NCI-H187 (cell line): ENCODE results near the gene ALG2.
A peak's percentile ranks its signal among the peaks of the same experiment; 100 is the strongest.

Experiments
- DNase-seq, 2 experiments: peaks; one replicate each; lab custom pipeline; 2025; lab: John Stamatoyannopoulos, UW

The ALG2 gene

DNA sequence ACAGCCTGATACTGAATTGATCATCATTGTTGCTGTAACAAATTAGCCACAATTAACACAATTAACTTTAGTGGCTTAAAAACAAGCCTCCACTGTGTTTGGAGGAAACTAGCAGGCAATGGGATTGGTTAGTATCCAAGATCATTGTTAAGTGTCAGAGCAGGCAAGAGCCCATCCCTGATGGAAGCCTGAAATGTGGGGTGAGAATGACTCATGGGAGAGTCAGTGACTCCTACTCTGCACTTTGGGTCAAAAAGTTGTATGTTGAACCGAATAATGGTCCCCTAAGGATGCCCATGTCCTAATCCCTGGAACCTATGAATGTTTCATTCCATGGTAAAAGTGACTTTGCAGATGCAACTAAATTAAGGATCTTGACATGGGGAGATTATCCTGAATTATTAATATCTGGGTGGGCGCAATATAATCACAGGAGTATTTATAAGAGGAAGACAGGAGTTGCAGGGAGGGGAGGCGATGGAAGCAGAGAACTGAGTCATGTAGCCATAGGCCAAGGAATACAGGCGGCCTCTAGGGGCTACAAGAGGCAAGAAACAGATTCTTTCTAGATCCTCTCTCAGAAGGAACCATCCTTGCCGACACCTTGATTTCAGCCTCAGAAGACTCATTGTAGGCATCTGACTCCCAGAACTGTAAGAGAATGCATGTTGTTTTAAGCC is 28.8 kb downstream of the ALG2 start:
- DNase-seq = no peak

DNA sequence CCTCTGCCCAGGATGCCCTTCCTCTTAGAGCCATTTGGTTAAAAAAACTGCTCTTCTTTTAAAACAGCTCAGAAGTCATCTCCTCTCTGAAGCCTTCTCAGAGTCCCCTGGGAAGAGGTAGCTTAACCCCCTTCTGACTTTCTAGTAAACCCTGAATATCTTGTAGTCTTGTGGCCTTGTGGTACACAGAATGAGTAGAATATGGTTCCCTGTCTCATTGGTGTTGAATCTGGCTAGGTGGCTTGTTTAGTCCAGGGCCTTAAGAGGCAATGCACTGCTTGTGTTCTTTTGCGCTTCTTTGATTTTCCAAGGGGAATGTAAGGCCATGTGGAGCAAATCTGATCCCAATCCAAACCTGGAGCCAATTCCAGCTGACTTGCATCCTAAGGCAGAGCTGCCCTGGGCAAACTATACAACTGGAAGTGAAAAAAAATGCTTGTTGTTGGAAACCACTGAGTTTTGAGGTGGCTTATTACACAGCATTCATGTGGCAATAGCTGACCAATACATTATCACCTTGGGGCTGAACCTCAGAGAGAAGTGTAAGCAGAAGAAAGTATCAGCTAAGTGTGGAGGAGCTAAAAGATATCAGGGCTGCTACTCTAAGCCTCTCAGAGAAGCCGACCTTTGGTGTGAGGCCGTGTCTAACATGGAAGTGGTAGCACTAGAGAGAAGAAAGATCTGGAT is 31.0 kb downstream of the ALG2 start:
- DNase-seq = no peak

DNA sequence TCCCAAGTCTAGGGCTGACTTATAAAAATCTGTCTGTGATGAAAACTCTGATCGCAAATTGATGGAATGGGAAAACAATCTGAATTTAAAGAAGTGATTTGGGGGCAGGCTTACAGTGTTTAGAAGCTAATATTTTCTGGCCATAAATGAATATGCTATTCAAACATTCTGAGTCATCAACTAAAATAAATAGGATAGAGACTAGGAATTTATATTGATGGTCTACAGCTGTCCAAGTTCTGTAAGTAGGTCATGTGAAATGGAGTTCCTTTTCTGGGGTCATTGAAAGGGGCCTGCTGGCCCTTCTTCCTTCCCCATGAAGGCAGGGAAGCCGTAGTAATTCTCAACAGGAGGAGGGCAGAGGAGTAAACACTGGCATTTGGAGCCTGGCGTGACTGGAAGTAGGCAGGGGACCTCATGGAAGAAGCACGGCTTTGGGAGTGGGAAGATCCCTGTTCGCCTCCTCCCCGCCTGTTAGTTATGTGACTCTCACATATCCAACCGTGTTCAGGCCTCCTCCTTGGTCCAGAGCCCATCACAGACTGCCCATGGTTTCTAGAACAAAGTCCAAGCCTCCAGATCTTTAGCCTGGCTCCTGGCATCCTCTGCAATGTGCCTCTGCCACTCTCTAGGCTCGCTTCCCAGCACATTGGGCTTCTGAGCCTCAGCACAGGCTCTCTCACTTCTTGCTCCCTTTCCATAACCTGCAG is 31.7 kb downstream of the ALG2 start:
- no peak for DNase-seq

DNA sequence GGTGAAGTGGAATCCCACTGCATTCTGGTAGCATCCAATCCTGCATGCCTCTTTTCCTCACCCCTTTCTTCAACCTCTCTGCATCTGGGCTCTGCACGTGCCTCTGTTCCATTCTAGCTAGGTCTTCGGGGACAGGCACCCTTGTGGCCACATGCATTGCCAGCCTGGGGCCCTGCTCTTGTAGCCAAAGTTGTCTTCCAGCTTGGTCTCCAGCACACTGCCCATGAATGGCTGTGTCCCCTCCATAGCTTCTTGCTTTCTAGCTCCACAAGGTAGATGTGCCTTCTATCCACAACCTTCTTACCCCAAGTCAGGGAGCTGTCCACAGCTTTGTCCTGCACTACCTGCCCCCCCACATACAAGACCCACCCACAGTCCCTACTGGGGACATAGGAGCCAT is 32.6 kb downstream of the ALG2 start:
- no peak for DNase-seq

DNA sequence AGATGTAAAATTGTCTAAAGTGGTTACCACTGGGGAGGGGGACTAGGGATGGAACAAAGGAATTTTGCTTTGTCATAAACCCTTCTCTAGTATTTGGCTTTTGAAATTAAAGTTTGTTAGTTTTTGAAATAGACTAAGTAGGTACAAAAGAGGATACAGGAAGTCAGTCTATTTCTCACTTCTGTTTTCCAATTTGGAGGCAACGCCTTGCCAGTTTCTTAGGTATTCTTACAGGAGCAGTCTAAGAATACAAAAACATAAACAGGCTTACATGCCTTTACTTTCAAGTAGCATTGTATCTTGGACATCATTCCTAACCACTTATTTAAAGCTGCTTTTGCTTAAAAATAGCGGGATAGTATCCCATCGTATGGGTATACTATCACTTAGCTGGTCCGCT is 34.4 kb downstream of the ALG2 start:
- DNase-seq = no peak

DNA sequence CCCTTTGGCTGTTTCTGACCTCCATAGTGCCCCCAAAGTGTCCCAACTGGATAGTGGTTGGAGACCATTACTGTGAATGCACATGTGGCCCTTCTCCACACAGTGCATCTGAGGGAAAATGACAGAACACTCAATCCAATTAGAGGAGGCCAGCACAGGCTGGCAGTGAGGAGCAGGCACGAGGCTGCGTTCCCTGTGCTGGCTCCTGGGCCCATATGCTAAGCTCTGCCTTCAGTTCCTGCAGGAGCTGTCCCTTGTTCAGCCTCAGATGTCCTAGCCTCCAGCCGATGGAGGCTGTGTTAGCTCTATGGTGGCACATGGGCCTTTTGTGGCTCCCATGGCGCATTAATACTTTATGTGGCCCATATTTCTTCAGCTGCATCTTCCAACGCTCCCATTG is 35.8 kb downstream of the ALG2 start:
- no peak for DNase-seq

DNA sequence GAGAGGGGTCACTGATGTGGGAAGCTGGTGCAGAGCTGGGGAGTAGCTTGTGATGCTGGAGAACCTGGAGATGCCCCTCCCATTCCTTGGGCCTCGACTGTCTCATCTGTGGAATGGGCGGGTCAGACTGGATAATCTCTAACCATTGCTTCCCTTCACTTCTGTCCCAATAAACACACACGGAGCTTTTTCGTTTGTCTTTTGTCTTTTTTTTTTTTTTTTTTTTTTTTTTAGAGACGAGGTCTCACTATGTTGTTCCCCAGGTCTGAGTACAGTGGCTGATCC is 36.5 kb downstream of the ALG2 start:
- no peak for DNase-seq

DNA sequence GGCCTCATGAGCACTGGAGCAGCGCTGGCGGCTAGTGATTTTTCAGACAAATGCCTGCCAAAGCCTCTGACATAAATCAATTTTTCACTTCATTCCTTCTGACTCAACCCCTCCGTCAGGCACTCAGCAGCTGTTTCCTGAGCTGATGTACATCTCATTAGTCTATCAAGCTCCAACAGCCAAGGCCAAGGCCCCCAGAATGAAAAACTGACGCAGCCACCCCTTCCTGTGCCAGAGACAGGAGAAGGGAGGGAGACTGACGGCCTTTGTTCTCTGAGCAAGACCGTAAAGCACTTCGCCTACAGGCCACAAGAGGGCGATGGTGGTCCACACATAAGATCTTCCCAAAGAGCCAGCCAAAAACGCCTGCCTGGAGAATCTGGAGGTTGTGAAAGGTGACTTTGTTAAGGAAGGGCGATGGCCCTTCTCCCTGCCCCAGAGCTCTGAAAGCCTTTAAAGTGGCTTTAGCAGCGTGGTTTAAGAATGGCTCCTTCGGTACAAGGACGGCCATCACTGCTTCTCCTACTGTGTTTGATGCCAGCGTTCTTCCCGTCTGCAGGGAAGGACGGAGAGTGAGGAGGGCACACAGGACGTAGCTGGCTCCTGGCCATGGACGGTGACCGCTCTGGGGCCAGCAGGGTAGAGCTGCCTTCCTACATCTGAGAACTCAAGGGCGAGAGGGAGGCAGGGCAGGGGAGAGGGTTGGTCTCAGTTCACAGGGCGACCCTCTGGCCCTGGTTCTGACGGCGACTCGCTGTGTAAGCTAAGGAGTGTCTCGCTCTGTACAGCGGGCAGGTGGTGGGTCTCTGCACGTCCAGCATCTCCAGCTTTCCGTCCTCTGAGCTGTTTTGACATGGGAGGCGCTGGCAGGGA is 37.0 kb downstream of the ALG2 start:
- DNase-seq = peak; percentile 15 to 53

DNA sequence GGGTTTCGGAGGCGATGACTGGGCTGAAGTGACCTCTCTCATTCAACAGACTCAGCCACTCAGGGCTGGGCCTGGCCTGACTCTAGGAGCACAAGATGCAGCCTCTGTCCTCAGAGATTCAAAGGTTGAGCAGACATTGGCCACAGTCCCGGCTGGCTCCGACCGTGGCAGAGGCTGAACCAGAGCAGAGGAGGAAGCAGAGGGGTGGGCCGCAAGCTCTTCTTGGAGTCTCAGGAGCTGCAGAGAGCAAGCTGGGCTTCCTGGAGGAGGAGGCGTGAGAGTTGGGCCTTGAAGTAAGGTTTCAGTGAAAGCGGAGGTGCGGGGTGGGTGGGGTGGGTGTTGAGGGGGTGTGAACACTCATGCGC is 37.6 kb downstream of the ALG2 start:
- no peak for DNase-seq

DNA sequence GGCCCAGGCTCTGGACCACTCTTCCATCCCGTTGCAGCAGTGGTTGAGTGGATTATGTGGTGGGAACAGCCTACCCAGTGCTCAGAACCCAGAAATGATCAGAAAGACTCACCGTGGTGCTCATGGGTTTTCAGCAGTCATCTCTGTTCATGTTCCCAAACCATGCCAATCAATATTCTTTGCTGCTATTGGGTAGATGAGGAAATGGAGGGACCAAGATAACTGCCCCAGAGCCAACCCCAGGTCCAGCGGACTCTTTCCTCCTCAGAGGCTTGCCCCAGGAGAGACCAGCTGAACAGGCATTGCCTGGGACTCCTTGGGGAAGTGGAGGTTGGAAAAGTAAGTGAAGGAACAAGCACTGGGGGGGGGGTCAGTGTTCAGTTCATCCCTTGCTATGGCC is 38.1 kb downstream of the ALG2 start:
- DNase-seq = no peak

DNA sequence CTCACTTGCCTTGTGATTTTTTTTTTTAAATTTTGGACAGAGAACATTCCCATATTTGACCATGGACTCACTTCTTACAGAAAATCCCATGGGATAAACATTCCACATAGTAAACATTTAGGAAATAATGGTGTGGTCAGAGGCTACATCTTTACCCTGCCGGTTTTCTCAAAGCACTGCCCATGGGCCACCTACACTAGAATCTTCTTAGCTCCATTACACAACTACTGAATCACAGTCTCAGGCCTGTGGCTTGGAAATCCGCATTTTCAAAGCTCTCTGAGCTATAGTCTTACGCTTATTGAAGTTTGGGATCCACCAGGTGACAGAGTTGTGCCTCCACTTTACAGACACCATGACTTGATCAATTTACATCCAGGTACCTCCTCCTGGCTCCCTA is 39.4 kb downstream of the ALG2 start:
- no peak for DNase-seq

DNA sequence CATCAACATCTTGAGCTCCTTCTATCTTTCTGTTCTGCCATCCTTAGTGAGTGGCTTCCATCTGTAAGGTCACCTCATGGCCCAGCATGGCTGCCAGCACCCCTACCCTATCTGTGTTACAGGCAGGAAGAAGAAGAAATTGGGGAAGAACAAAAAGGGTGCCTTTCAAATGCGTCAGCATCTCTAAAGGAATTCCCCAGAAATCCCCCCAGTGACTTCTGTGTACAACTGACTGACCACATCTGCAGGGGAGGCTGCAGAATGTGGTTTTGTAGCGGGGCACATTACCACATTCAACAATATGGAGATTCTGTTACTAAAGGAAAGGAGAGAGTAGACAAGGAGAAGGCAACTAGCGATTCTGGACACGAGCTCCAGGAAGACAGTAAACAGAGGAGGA is 40.1 kb downstream of the ALG2 start:
- DNase-seq = no peak

DNA sequence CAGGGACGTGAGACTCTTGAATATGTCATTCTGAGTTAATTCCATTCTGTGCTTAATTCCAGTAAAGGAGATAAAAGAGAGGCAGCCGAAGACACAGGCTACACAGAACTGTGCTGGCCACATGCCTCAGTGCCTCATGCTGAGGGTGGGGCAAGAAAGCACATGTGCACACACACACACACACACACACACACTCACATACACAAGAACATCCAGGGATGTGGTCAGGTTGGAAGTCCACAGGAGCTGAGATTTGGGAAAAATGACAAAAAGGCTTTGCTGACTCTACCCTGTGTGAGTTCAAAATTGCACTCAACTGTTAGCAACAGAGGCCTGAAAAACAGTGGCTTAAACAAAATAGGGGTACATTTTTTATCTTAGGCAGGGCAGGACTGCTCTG is 40.5 kb downstream of the ALG2 start:
- no peak for DNase-seq

DNA sequence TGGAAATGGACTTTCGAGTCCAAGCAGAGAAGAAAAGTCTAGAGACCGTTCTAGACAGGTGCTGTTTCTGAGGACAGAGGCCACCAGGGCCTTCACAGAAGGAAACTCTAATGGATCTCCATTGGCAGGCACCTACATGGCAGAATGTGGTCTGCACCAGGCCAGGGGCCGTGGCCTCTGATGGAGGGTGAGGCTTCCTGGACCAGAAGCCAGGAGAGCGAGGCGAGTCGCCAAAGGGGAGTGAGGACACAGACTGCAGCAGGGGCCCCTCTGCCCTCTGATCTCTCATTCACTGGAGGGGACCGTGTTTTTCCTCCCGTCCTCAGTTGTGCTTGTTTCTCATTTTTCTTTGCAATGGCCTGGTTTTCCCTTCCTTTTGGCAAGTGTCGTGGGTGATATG is 41.1 kb downstream of the ALG2 start:
- no peak for DNase-seq

DNA sequence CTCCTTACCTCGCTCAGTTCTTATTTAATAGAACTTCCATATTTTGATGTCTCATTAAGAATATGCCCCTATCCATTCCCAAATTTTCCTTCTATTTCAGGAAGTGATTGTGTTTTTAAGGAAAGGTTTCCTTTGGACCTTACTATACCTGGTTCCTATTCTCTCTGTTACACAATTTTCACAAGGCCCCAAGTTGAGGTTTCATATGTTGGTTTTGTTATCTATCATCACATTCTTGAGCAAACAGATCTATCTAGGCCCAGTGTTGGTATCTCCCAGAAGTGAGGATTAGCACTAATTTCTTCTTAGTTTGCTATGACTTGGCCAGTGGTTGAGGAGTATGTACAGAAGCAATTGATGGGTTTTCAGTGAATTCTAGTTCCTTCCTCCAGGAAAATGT is 41.5 kb downstream of the ALG2 start:
- no peak for DNase-seq

DNA sequence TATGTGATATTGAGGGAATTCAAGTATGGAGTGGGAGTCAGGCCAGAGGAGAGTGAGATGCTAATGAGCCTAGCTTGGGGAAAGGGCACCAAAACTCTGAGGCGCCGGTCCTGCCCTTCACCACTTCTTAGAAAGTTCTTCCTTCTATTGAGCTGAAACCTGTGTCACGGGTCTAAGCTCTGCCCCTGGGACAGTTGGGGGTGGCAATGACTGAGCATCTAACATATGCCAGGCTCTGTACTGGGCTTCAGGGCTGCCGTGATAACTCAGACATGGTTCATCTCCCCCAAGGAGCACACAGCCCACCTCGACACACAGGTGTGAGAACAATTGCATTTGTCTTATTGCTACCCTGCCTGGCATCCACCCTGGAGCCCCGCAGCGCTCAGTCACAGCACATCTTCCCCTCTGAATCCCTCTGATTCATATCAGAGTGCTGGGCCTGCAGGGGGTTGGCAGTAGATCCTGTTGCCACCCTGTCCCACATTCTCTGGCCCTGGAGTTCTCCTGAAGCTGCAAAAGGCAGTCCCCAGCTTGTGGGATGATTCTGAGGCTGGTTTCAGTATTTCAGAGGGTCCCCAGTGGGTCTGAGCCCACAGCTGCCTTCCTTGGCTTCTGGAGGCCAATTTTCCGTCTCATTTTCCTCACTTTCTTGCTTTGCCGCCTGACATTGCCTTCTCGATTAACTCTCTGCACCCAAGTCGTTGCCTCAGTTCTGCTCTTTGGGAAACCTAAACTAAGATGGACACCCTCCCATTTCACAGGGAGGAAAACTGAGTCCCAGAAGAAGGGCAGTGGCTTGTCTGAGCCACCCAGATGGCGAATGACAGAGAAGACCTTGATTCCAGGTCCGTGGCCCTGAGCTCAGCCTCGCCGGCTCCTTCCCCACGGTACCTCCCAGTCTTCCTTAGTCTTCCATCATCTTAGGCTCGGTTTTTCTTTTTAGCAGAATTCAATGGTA is 42.5 kb downstream of the ALG2 start:
- no peak for DNase-seq

DNA sequence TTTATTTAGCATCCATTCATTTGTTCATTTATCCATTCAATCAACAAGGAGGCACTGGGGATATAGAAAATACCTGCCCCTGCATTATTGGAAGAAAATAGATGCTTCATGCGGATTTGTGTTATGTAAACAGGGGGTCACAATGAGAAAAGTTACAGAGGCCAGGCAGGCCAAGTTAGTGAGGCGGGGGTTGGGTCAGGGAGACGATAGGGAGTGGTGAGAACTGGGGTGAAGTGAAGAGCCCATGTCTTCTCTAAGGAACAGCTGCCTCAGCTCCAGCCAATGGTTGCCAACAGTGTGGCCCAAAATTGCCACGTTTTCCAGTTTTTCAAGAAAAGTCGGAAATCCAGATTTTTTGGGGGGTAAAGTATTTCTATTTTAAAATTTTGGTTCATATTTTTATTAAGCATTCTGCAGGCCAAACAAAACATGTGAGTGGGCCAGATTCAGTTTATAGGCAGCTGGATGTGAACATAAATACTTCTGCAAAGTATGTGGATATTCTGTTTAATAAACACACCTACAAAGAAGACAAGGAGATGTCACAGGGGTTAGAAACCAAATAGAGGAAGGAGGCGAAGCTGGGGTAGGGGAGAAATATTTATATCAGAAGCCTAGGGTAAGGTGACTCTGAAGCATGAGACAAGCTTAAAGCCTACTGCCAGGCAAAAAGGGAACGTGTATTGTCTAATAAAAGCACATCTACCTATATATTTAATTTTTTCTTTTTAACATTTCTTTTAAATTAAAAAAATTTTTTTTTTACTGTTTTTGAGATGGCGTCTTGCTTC is 44.0 kb downstream of the ALG2 start:
- no peak for DNase-seq

DNA sequence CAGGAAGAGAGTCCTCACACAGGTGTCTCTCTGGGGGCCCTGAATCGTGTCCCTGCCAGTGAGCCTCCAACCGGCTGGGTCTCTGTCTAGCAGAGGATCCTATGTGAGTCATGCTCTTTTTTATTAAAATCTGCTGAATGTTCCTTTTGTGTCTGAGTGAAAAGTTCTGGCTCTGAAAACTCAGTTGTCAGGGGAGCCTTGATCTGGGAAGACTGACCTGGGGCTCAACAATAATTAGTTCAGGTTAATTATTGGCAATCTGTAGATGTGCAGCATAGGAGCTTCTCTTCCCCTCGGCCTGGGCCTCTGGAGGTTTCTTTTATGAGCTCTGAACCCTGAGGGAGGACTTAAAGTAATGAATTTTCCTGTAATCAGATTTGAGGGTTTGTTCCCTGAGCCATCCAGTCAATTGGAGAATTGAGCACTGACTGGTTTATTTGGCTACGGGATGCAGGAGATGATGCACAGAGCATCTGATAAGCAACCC is 45.2 kb downstream of the ALG2 start:
- DNase-seq = no peak

DNA sequence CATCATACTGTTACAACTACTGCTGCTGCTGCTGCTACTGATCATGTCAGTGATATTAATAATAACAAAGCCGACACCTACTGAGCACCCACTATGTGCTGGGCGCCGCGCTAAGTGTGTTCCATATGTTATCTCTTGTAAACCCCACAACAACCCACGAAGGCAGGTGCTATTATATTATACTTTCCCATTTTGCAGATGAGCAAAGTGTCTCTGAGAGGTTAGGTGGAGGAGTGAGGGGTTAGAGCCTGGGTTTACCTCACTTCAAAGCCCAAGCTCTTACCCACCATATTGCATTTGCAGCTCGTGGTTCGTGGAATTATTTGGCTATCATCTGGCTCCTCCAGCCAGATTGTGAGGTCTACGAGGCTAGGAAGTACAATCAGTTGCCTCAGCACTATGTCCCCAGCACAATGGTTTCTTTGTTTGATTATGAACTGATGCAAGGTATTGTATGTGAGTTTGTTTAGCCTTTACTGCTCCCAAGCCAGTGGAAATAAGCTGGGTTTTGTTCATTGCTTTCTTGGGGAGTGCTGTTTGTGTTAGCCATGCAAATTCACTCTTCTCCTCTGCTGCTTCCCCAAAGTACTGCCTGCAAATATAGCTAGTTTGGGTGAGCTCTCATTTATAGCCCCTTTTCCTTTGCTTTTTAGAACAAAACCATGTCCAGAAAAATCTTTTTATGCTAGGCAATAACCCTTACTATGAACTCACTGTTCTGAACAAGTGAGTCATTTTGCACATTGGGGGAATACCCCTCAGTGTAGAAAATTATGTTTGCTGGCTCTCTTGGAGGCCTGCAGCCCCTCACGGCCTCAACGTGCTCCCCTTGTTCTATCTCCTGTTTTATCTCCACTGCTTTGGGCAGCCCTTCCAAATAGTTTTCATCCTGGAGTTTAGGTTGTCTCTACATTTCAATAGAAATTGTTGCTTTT is 47.9 kb downstream of the ALG2 start:
- no peak for DNase-seq
